HG02678 (cell line): Measurements from ENCODE around the gene CLEC4M.
"Not testable (repeated sequence)": the region's sequence is repeated elsewhere in the genome, so short reads cannot be mapped to it uniquely, and the experiment has no call there.

Source experiments
- ATAC-seq: cut with Tn5 transposase; IDR thresholded peaks from one replicate; pipeline ENCODE4 v1.9.1; 2021; ENCODE audit warnings: mild to moderate bottlenecking, moderate library complexity; ENCODE audit not compliant: unreplicated experiment

Gene CLEC4M

GRCh38 chr19:7769171-7769570, 6.1 kb downstream of the CLEC4M start:
- ATAC-seq = no peak

DNA sequence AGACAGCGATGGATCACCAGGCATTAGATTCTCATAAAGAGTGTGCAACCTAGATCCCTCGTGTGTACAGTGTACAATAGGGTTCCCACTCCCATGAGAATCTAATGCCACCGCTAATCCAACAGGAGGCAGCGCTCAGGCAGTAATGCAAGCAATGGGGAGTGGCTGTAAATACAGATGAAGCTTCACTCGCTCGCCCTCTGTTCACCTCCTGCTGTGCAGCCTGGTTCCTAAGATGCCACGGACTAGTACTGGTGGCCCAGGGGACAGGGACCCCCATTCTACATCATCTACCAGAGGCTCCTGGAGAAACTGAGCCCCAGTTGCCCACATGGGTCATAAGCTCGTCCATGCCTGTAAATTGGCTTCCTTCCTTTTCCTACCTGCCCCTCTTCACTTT, 8.0 kb downstream of the CLEC4M start:
- ATAC-seq = no peak

DNA sequence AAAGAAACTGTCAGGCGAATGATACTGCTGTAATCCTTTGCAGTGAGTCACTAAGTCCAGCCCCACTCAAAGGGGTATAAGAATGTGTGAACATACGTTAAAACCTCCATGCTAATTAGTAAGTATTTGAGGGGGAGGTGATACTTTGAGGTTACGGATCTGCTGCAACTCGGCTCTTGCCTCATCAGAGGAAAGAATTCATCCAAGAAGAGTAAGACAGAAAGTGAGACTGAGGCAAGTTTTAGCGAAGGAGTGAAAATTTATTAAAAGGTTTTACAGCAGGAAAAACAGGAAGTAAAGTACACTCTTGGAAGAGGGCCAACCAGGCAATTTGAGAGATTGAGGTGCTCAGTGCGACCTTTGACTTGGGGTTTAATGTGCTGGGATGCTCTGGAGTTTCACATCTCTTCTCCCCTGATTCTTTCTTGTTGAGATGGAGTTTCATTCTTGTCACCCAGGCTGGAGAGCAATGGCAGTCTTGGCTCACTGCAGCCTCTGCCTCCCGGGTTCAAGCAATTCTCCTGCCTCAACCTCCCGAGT, 9.8 kb downstream of the CLEC4M start:
- ATAC-seq = no peak

DNA sequence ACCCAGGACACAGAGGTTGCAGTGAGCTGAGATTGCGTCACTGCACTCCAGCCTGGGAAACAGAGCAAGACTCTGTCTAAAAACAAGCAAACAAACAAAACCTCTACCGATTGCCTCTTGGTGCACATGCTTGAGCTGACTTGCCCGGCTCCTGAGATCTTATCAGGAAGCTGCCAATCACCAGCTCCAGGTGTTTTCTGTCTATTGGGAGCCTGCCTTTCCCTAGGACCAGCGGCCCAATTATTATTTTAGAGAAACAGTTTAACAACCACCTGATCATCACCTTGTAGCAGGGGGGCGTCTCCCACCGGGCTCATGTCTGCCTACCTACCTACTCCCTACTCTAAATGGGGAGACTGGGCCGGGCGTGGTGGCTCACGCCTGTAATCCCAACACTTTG, 10.8 kb downstream of the CLEC4M start:
- no peak for ATAC-seq

- ATAC-seq = no peak
Measured at GRCh38 chr19:7775761-7776160, 12.7 kb downstream of the CLEC4M start.

DNA sequence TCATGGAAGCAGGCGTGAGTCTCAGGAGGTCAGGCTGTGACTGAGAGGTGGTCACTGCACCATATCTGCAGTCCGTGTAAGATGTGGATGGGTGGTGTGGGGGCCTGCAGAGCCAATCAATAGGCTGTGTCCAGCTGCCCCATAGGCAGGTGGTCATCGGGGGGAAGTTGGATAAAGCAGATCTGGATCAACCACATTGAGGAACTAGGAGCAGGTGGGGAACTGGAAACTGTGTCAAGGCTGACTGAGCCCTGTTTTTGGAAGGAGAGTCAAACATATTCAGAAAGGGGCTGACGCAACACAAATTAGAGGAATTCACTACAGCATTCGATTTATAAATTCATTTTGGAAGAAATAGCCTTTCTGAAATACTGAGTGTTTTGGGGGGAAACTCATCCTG, 15.0 kb downstream of the CLEC4M start:
- no peak for ATAC-seq

- ATAC-seq = no peak
Measured at GRCh38 chr19:7779631-7780486, 16.8 kb downstream of the CLEC4M start.

- no peak for ATAC-seq
Measured at GRCh38 chr19:7781157-7781556, 18.1 kb downstream of the CLEC4M start.

DNA sequence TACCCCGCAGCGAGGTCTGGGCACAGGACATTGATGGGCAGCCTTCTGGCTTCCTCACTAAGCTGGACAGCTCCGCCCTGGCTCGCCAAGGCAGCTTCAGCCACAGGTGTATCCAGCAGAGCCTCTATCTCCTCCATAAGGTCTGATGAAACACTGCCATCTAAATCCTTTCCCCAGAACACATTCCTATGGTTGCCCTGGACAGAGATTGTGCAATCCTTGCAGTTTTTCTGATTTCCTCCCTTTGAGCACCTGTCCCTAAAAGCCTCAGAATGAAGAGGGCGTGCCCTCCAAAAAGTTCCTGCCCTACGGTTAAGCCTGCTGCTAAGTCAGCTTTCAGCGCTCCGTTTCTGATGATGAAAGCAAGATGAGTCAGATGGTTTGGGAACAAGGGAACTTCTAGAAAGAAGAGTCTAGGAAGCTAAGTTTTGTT, 21.0 kb downstream of the CLEC4M start:
- ATAC-seq = no peak

DNA sequence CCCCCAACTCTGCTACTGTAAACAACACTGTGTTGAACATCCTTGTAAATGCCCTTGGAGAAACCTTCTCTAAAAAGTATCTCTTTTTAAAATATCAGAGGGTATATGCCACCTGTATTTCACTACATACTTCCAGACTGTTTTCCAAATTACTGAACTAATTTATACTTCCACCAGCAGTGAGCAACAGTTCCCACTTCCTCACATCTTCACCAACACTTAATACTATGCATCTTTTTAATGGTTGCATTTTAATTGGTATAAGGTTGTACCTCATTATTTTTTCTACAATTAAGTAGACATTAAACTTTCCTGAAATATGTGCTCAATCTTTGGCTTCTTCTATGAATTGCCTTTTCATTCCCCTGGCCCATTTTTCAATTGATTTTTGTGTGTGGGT, 21.8 kb downstream of the CLEC4M start:
- no peak for ATAC-seq

GRCh38 chr19:7787141-7787540, 24.1 kb downstream of the CLEC4M start:
- ATAC-seq = no peak

DNA sequence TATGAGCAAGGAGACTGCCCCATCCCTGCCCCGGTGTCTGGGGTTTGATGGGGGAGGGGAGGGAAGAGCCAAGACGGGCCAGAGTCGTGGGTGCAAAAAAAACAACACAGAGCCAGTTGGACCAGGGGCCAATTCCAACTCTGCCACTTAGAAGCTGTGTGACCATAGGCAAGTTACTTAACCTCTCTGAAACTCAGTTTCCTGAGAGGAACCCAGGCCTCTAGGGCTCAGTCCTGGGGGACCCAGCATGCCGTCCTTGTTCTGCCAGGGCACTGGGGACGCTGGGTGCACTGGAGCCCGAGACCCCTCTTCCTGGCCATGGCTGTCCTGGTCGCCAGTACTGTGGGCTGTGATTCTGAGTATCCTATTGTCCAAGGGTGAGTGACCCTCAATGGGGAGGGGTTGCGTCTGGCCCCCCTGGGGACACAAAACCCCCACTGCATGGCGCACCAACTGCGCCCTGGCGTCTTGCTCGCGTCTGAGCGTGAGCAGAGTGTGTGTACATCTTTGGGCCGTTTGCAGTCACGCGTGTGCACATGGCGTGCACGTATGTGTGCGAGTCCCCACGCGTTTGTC, 24.6 kb downstream of the CLEC4M start:
- no peak for ATAC-seq

DNA sequence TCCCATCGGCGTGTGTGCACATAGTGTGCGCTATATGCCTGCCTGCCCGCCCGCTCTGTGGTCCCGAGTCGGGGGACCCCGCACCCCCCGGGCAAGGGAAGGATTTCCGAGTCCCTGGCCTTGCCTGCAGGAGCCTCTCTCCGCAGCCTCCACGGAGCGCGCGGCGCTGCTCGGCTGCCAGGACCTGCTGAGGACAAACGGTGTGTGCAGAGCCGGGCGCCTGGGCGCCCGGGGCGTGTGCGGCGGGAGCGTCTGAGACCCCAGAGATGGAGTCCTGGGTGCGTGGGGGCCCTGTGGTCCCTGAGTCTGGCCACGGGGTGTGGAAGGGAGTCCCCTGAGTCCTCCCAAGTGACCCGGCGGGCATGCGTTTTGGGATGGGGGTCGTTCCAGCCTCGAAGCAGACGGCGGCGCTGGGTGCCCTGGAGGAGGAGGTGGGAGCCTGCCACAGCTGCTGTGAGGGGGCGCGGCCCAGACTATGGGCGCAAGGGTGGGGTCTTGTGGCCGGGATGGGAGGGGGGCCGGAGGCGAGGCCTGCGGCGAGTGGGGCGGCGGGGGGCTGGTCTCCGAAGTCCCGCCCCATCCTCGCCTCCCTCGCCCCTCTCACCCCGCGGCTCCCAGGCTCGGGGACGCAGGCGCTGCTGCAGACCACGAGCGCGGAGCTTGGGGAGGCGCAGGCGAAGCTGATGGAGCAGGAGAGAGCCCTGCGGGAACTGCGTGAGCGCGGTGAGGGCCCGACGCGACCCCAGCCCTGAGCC, 25.3 kb downstream of the CLEC4M start:
- no peak for ATAC-seq

GRCh38 chr19:7788933-7789323, 25.9 kb downstream of the CLEC4M start:
- ATAC-seq = no peak

DNA sequence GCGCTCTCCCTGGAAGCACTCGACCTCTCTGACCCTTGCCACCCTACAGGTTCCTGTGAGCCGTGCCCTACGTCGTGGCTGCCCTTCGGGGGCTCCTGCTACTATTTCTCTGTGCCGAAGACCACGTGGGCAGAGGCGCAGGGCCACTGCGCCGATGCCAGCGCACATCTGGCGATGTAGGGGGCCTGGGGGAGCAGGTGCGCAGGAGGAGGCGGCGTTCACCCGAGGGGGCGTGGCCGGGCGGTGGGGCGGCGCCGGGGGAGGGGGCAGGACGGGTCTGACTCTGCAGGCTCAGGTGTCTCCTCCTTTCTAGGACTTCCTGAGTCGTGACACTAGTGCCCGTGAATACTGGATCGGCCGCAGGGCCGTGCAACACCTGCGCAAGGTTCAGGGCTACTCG, 26.4 kb downstream of the CLEC4M start:
- ATAC-seq = no peak

DNA sequence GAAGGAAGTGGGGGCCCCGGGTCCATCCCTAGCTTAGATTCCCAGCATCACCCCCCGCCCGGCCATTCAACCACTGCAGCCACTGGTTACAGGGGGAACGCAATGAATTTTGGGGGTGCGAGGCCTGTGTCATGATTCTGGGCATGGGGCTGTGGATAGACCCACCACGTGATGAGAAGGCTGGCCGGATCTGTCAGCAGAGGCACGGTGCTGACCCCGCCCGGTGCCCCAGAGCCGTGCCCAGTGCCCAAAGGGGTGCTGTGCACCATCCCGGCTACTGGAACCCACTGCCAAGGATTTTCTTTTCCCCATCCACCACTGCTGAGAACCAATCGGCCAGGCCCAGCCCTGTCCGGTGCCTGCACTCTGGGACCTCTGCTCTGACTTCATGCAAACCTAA, 27.4 kb downstream of the CLEC4M start:
- ATAC-seq = no peak

GRCh38 chr19:7792281-7792680, 29.2 kb downstream of the CLEC4M start:
- no peak for ATAC-seq

- ATAC-seq = not testable (repeated sequence)
Measured at GRCh38 chr19:7792701-7793100, 29.7 kb downstream of the CLEC4M start.

DNA sequence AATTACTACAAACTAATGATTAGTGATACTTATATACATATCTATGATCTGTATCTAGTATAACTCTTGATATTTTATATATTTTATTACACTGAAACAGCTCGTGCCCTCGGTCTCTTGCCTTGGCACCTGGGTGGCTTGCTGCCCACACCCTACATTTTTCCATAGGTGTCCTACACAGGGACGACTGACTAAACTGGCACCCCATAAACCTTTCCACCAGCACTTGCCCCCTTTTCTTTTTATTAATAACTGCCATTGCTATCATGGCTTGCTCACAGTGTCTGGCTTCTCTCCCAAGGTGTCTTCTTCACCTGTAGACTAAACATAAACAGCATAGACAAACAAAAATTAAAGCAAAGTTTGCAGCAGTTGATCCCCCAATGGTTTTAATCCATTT, 30.4 kb downstream of the CLEC4M start:
- ATAC-seq = no peak

DNA sequence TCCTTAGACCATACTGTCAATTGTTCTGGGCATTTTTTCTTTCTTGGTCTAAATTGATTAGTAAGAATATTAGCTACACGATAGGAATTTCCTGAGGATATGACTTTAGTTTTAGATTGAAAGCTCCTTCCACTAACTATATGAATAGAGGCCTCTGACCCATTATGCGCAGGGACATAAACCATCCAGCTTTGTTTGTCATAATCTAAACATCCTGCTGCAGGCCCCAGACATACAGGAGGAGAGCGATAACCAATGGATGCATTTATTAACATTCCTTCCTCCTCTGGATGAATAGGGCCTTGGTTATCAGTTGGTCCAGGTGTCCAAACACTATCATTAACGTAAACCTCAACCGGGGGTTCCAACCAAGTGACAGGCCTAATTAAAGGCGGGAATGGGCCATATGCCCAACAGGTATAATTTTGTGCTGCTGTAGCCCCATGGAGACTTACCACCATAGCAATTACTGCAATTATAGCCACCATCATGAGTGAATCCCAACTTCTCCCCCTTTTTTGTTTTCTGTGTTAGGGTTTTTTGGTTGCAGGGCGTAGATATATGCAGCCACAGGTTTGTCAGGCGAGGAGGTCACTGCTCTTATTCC, 32.6 kb downstream of the CLEC4M start:
- no peak for ATAC-seq

DNA sequence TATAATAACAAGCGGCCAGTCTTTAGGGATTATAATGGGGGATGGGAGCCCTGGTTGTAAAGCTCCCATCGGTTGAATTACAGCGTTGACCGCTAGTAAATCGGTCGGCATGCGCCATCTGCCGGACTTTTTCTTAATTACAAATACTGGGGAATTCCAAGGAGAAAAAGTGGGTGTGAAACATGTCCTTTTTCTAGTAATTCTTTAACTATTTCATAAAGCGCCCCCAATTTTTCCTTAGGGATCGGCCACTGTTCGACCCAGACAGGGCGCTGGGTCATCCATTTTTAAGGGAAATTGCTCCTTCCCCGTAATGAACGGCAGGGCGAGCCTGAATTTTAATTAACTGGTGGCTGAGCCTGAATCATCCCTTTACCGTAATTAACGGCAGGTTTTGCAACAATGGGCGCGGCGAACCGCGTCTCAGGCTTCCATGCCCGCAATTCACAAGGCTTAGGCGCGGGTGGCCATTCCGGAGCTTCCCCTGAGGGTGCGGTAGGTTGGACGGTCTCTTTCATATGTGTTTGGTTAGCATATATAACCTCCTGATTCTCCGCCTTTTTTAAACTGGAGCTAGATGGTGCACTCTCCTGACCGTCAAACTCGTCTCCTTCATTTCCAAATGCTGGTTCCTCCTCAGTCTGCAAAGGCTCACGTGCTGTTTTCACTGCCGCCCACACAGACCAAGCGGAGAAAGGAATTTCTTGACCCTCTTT, 36.8 kb downstream of the CLEC4M start:
- ATAC-seq = no peak
